GM21447 (cell line): Measurements from ENCODE around the gene CCNT2.
"Not testable (repeated sequence)": the region's sequence is repeated elsewhere in the genome, so short reads cannot be mapped to it uniquely, and the experiment has no call there.

ENCODE experiments used
- ATAC-seq: cut with Tn5 transposase; IDR thresholded peaks from one replicate; pipeline ENCODE4 v1.9.1; 2021; ENCODE audit not compliant: unreplicated experiment

The CCNT2 gene

DNA sequence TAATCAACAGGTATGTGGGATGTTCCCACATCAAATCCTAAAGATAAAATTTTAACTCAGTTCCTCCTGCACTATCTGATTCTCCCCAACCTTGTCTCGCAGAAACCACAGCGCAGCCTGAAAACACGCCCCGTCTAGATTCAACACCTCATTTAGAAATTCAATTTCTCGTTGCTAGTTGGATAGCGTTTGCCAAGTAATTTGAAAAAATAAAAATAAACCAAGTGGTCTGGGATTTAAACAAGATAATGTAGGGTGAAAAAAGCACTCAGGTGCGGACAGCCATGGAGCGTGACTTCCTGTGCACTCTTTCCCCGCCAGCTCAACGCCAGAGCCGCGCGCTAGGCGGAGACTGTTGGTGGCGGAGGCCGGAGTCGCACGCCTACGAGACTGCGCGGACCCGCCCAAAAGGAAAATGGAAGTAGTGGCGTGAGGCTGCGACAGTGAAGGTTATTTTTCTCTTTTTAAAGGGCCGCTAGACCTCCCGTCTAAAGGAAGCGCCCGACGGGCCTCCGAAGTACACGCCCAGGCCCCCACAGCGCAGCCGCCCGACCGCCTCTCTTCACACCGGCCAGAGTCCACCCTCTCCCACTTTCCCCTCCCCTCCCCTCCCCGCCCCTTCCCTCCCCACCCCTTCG, 615 bp upstream of the CCNT2 start:
- ATAC-seq = peak; percentile 72

DNA sequence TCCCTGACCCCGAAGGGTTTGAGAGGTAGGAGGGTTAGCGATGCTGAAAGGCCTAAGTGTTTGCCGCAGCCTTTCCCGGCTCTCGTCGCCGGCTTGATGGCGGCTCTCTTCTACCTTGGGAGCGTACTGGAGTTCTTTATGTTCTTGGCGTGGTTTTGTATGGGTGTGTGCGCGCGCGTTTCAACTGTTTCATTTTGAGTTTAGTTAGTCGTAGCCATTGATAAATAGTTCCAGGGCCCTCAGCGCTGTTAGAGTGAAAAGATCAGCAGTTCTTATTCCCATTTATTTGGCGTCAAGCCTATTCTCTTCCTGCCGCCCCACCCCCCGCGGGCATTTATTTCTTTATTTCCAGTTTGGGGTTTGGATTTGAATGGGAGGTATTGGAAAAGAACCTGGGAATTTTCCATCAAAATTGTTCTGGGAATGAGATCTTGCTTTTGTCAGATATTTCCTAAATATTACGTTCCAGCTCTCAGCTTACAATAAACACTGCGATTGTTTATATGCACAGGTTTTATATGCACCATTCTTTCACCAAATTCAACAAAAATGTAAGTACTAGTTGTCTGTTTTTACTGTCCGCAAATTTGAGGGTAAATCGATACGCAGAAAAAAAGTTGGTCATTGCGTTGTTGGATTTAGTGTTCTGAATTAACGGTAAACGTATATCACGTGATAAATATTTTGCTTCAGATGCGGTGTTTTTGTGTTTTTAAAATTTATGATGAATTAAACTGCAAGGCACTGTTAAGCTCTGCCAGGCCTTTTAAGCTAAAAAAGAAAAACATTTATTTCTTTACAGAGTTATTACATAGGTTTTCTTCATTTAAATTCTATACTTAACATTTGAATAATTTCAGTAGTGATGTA, 954 bp downstream of the CCNT2 start:
- no peak for ATAC-seq

GRCh38 chr2:134924912-134925311, 6.3 kb downstream of the CCNT2 start:
- ATAC-seq = no peak

- ATAC-seq = no peak
These were observed 7.8 kb downstream of the CCNT2 start for GRCh38 chr2:134926231-134926931.

GRCh38 chr2:134927195-134927594, 8.6 kb downstream of the CCNT2 start:
- ATAC-seq = no peak

DNA sequence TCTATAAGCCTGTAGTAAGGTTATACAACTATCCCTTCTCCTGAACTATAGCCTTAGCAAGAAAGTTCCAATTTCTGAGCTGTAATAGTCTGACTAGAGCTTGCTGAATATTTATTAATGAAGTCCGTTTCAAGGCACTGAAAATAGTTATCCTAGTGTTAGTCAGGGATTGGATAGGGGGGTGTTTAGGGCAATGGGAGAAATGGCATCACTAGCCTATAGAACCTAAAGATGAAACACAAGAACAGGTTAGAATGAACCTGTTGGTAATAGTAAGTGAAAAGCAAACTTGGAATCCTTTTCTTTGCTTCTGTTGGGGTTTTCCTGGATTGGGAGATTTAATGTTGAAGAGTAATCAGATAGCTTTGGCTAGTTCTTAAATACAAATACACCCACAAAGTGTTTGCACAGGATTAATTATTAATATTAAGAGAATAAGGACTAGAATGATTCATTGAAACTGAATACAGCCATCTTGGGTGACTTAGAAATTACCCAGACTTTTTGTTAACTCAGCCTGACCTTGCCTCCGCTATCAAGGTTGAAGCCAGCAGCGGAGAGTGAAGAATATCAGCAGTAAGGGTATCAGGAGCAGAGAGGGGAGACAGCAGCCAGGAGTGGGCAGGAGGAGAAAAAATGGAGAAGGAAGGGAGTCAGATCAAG, 14.4 kb downstream of the CCNT2 start:
- ATAC-seq = no peak

DNA sequence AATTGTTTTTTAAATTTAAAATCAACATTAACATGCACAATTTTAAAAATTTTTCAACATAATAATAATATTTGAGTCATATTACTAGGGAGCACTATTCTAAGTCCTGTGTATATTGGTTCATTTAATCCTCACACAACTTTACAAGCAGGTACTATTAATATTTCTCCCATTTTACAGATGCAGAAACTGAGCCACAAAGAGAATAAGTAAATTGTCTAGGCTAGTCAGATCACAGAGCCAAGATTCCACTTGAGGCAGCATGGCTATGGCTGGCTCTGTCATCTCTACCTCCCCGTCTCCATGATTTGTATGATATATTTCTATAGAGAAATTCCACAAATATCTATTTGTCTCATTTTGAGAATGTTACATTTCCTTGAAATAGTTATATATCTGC, 15.1 kb downstream of the CCNT2 start:
- ATAC-seq = no peak

DNA sequence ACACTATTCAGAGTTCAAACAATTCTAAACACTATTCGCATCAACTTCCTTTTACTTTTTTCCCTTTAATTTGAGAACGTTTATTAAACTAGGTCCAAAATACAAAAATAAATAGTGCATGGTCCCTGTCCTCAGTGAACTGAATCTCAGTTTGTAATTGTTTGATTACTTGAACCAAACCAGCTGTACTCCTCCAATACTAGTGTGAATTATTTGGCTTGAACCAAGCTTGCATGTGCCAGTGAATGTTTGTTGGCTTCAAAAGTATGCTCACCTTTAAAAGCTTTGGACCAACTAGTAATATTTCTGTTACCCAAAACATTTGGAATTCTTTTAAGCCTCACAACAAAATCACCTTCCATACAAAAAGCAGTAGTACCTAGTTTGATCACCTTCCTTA, 15.5 kb downstream of the CCNT2 start:
- no peak for ATAC-seq

DNA sequence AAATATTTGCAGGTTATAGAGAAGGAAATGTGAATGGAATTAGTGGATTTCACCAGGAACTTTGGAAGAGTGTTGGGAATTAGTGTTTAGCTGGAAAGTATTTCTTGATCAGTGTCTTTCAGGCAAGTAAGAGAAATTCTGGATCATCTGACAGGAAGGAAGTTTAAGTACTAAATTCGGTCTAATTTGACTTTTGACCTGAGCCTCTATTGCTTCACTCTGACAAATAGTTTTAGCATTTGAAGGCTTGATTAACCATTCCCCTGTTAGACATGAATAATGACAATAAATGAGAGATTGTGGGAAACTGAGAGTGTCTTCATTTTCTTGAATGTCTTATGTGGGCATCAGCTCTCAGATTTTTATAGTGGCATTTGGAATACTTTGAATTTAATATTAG, 16.0 kb downstream of the CCNT2 start:
- no peak for ATAC-seq

GRCh38 chr2:134936691-134937090, 18.1 kb downstream of the CCNT2 start:
- no peak for ATAC-seq

DNA sequence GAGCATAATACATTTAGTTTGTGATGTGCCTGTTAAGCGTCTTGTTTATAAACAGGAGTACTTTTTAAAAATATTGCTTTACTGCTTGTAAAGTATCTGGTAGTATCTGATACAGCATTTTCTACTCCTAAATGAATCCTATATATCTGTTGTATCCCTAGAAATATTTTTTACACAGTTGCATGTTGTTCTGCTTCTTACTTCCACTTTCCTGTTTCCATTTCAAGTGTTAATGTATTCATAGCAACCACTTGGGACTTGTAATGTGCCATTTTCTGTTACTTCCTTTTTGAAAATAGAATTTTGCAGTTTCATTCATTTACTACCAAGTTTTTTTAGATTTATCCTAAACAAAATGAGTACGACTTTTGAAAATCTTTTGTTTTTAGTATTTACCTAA, 24.9 kb downstream of the CCNT2 start:
- ATAC-seq = peak; percentile 84

DNA sequence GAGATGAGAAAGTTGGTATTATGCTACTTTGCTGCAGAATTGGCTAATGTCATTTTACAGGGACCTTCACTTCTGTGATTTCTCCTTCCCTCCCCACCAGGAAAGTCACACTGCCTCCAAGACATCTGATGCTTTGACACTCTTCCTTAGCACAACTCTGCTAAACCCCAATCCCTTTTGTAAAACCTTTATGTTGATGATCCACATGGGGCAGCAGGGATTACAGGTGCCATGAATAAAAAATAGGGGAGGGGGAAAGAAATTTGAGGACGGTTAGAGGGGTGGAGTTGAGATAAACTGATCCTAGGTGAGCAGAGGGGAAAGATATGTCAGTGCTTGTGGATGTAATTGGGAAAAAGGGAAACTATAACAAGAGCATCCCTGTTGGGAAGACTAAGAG, 26.4 kb downstream of the CCNT2 start:
- no peak for ATAC-seq

DNA sequence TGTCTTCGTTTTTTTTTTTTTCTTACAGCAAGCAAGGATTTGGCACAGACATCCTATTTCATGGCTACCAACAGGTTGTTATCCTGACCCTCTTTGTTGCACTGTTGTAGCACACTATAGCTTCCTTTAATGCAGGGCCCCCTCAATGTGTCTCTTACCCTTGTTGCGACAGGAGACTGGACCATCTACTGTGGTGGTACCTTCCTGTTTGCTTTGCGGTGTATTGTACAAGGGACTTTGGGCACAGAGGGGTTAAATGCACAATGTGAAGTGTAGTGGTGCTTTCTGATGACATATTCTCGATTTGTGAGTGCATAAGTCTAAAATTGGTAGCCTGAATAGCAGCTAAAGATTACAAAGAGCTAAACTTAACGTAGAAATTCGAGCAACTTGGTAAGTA, 27.5 kb downstream of the CCNT2 start:
- no peak for ATAC-seq

DNA sequence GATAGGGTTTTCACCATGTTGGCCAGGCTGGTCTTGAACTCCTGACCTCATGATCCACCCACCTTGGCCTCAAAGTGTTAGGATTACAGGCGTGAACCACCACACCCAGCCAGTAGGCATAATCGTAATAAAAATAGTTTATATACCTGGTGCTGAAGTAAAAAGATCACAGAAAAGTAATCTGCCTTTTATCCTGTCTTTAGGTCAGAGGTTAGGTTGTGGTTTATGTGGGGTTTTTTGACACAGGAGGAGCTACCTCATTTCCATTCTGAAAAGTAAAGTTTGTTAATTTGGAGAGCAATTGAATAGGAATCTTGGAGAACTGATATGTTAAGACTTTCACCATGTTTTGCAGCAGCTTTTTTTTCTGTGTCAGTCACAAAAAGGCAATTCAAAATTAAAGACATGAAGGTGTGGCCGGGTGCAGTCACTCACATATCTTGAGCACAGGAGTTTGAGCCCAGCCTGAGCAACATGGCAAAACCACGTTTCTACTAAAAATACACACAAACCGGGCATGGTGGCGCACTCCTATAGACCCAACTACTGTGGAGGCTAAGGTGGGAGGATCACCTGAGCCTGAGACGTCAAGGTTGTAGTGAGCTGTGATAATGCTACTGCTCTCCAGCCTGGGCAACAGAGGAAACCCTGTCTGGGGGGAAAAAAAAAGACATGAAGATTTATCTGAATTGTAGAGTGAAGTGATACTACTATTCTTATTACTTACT, 31.5 kb downstream of the CCNT2 start:
- ATAC-seq = no peak

- no peak for ATAC-seq
These were observed 32.3 kb downstream of the CCNT2 start for GRCh38 chr2:134950886-134951285.

- no peak for ATAC-seq
These were observed 34.0 kb downstream of the CCNT2 start for GRCh38 chr2:134952608-134953007.

DNA sequence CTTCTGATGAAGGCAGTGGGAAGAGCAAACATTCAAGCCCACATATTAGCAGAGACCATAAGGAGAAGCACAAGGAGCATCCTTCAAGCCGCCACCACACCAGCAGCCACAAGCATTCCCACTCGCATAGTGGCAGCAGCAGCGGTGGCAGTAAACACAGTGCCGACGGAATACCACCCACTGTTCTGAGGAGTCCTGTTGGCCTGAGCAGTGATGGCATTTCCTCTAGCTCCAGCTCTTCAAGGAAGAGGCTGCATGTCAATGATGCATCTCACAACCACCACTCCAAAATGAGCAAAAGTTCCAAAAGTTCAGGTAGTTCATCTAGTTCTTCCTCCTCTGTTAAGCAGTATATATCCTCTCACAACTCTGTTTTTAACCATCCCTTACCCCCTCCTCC, 35.4 kb downstream of the CCNT2 start:
- no peak for ATAC-seq

DNA sequence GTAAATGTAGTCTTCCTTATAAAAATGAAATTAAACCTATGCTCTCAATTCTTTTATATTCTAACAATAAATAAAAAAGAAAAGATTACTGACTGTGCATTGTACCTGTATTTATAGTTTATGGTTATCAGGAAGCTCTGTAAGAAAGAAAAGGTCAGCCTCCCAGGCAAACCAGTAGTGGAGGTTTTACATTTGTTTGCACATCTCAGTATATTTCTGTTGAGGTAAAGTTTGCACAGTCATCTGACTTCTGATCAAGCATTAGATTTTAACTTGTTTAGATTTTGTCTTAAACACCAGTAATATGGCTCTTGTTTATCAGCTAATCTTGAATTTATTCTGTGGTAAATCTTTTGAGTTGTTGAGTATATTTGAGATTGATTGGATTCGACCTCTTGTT, 37.1 kb downstream of the CCNT2 start:
- no peak for ATAC-seq

DNA sequence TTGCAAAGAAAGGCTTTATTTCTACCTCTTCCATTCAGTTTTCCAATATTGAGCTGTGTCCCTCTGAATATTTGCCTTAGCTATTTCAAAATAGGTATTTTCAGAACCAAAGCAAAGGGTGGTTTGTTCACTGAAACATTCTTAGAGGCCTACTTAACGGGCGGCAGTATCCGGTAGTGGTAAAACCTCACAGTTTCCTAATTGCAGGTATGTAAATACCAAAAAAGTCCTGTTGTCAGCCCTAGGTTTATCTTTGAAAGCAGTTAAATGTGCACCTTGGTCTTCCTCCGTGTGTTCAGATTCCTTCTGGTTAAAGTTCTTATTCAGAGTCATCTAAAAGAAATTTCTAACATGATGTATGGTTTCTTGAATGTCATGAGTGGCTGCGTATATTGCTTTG, 38.9 kb downstream of the CCNT2 start:
- ATAC-seq = no peak

DNA sequence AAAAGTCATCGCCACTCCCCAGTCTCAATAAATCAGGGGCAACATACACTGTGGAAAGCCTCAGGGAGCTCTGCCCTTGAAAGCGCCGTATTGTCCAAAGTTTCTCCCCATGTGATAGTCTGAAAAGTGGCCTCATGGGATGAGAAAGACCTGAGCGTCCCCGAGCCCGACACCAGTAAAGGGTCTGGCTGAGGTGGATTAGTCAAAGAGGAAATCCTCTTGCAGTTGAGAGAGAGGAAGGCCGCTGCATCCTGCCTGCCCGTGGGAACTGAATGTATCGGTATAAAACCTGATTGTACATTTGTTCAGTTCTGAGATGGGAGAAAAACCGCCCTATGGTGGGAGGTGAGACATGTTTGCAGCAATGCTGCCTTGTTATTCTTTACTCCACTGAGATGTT, 48.5 kb downstream of the CCNT2 start:
- ATAC-seq = not testable (repeated sequence)
